Epidermal melanocyte (primary cell): ENCODE data around the gene CASS4.

Experiments used
- DNase-seq: peaks from one replicate; pipeline ENCODE4 v3.0.0; 2011; ENCODE audit warnings: low spot score; ENCODE audit not compliant: insufficient read length

CASS4 gene

DNA sequence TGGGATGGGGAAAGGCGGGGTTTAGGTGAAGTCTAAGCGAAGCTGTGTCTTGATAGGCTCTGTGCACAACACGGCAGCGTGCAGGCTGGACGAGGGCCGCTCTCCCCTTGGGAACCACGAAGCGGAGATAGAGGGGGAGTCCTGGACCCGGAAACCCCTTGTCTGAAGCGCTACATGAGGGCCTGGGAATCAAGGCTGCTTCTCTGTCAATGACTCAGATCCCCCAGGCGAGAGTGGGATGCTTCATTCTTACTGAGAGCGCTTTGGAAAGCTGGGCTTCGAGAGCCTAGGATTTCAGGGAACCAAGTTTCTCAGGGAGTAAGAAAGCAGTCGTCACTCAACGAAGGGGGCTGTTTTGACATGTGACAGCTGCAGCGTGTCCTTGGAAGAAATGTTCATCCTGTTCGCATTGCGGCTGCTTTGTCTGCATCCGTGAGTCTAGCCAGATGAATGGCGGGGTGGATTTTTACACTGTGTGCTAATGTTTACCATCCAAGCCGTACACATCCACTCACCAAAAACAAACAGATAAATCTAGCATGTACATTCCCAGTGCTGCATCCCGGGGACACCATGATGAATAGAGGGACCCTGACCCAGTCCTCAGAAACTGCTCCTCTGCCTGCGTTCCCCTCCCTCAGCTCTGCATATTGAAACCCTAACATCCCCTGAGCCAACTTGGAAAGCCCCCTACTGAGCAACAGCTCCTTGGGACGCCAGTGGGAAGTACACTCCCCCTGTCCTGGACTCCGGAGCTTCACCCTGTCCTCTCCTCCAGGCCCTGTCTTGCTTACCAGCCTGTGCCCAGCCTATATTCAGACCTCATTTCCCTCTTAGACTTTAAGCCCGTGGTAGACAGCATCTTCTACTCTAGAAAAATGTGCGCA lies 31.8 kb downstream of the CASS4 start:
- no peak for DNase-seq

DNA sequence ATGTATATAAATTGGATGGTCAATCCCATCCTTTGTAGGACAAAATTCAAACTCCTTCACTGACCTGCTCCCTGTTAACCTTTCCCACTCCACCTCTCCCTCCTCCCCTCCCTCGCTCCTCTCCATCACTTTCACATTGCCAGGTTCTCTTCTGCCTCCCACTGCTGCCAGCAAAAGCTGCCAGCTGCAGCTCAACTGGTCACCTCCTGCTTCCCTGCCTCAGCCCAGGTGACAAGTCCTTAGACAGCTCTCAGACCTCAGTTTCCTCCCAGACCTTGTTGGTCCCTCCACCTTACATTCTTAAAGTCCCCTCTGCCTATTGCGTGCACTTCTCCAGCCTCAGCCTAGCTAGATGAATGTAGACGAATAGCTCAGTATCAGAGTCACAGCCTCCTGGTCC lies 33.1 kb downstream of the CASS4 start:
- DNase-seq = no peak

DNA sequence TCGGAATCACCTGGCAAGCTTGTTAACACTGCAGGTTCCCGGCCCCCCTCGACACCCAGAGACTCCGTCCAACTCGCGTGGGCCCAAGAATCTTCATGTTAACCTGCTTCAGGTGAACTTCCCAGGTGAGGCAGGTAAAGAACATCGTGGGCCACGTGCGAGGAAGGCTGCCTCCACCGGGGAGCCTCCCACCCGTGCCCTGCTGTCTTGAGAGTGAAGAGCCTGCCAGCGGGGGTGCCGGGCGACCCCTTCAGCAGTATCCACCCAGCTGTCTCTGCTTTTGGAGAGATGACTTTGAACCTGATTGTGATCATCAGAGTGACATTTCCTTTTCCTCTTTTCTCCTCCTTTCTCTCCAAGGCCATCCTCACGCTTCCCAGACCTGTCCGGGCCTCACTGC lies 33.5 kb downstream of the CASS4 start:
- no peak for DNase-seq

DNA sequence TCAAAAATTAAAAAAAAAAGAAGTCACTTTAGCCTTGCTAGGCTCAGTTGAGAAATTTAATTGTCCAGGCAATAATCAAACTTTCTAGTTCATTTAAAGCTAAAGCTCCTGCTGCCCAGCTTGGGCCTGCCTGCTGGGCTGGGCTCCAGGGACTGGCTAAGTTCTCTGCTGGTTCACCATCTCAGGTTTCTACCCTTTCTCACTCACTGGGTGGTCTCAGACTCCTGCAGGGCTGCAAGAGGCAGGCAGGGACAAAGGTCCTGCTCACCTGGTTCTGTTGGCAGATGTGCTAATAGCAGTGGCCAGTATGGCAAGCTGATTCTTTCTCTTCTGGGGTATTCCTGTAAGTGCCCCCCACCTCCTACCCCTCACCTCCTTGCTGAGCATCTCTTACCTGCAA lies 35.2 kb downstream of the CASS4 start:
- DNase-seq = no peak

DNA sequence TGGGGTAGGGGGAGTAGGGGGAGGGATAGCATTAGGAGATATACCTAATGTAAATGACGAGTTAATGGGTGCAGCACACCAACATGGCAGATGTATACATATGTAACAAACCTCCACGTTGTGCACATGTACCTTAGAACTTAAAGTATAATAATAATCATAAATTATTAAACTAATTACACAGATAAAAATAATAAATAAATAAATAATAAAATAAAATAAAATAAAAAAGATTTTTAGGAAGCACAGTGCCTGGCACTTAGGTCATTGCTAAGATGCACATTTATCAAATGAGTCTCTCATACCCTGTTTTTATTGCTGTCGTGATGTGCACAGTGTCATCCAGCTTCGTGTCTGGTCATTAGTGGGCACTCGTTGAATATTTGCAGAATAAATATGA lies 37.4 kb downstream of the CASS4 start:
- DNase-seq = no peak

DNA sequence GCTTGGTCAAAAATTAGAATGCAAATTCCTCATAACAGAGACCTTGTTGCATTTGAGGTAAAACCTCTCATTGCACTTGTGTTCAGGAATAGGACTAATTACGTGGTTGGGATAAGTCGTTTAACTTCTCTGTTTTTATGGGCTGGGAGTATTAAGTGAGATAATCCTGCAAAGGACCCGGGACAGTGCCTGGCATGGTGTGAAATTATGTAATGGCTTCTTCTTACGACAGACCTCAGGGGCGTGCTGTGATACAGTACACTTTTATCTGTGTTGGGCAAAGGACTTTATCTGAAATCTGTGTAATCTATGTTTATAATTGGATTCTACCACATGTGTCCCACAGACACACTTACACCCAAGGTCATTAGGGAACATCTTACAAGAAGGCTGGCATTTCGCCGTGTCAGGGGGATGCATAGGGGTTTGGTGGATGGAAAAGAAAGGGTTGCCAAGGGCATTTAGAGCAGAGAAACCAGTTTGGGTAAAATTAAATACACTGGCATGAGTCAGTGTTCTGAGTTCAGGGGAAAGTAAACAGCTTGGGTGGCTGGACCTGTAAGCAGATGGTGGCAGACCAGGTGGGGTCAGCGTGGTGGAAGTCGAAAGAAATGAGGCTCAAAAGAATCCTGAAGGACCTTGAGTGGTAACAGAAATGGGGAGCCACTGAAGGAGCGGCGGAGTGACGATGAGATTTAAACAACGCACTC lies 39.2 kb downstream of the CASS4 start:
- DNase-seq = no peak

DNA sequence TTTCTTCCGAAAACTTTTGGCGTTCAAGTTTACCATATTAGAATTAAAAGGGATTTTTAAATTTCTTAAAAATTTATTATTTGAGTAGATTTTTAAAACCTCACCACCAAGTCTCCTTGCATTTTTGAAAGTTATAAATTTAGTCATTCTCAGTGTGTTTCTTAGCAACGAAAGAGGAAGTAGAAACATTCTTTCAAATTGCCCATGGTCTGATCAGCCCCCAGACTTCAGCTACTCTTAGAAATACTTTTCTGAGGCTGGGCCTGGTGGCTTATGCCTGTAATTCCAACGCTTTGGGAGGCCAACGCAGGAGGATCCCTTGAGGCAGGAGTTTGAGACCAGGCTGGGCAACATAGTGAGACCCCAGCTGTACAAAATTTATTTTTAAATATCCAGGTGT lies 41.3 kb downstream of the CASS4 start:
- no peak for DNase-seq

DNA sequence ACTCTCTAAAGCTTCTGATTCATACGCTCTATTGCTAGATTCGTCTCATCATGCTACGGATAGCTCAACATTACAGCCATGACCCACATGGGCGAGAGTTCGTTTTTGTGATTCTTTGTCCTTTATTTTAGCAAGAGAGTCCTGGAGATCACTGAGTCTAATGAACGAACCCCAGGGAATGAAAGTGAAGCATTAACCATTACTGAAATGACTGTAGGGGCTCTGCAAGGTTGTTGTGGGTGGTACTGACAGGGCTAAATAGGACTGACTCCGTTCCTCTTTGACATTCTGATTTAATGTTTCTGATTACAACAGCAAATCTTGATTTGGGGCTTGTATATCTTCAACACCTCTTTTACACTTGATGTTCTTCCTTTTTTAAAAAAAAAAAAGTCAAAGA lies 42.7 kb downstream of the CASS4 start:
- DNase-seq = no peak

DNA sequence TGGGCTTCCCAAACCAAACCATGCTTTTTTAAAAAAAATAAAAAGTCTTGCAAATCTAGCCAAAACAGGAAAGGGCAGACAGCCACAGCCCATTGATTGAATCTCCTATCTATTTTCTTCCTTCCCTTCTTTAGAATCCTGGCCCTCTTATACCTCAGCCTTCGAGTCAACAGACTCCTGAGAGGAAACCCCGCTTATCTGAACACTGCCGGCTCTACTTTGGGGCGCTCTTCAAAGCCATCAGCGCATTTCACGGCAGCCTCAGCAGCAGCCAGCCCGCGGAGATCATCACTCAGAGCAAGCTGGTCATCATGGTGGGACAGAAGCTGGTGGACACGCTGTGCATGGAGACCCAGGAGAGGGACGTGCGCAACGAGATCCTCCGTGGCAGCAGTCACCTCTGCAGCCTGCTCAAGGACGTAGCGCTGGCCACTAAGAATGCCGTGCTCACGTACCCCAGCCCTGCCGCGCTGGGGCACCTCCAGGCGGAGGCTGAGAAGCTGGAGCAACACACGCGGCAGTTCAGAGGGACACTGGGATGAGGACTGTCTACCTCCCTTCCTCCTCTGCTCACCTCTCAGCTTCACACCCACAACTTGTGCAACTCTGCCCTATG lies 46.3 kb downstream of the CASS4 start:
- no peak for DNase-seq

DNA sequence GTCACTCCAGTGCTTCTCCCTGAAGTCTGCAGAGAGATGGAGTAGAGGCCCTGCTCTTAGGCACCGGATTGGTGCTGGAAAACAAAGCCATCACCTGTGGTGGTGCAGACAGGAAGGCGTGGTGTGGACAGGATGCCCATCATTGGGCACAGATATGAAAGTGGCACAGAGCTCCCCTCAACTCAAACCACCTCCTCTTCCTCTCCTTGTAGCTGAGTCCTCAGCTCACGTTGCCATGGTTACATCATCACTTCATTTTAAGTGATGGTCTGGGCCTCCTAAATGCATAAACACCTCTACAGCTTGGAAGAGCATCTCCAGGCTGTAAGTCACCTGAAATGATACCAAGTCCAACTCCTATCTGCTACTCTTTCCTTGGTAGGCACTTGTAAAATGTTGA lies 48.4 kb downstream of the CASS4 start:
- no peak for DNase-seq

DNA sequence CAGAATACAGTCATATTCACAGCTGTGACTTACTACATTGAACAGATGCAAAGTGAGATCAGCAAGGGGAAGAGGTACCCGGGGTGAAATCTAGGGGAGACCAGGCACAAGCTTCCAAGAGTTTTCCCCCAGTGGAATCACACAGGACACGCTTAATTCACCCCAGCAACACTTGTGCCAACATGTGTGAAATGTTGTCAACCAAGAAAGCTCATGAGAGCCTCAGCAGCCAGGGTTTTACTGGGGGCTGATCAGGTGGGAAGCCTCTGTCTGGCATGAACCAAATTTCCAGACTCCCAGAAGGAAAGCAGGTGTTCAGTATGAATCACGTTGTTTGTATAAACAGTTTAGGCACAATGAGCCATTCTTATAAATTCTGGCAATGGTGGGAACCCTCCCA lies 49.5 kb downstream of the CASS4 start:
- no peak for DNase-seq

DNA sequence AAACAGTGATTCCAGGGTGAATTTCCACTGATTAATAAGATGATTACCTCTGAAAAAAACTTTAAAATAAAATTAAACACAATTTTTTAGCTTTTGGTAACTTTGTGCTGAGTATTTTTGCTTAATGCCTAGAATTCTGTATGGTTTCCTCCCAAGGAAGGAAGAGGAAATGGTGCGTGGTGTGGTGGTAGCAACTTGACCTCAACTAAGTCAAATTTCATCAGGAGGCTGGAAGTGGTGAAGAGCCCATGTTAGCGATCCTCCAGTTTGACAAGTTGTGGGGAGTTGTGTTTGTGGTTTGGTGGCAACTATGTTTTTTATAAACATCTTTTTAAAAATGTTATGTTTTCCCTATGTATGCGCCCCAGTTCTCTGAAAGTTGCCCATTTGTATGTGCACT lies 51.4 kb downstream of the CASS4 start:
- DNase-seq = no peak

DNA sequence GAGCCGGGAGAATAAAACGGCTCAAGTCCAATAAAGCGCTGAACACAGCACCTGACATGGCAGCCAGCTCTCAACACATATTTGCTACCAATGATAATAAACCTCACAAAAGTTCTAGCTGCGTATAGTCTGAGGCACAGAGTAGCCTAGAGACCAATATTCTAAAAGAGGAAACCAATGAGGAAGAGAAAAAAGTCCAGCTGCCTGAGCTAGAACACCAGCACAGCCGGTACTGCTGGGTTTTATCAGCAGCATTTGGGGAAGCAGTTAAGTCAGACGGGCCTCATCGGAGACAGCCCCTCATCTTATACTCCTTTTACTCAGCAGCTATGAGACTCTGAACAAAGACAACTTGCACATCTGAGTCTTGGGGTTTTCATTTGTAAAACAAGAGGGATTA lies 53.9 kb downstream of the CASS4 start:
- no peak for DNase-seq

DNA sequence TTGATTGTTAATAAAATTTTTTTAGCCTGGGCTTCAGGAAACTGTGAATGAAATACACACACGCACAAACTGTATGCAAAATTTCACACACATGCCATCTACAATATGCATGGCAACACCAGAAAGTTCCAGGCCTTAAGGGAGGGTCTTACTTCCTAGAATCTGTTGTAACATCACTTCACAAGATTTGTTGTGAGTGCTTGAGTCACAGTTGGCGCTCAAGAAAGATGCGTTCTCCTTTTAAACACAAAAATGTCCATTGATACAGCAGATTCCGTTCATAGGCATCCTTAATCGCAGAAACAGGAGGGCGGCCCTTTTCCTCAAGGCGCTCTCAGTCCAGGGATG lies 55.9 kb downstream of the CASS4 start:
- DNase-seq = no peak

DNA sequence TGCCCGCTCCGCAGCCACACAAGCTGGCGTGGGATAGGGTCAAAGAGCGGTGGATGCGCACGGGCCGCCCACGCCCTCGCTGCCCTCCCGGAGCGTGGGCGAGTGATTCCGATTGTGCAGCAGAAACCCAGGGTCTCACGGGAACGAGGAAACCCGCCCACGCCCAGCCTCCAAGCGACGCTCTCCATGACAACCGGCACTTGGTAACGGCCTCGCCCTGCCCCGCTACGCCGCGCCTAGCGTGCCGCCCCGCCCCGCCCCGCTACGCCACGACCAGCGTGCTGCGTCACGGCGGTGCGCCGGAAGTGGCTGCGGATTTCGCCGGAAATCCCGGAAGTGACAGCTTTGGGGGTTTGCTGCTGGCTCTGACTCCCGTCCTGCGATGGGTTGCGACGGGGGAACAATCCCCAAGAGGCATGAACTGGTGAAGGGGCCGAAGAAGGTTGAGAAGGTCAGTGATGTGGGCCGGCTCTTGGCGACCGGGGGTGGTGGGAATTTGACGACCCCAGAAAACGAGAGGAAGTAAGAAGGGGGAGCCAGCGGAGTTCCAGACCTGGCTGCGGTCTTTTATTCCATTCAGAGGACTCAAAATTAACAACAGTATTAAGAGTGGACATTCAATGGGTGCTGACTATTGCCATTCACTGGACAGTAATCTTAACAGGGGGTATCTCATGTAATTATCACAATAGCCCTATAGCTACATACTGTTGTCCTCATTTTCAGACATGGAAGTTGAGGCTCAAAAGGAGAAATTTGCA lies 56.4 kb downstream of the CASS4 start, which contains the start of gene RTF2:
Gene RTF2, plus strand, starts transcription at position 312 of the 761 bp plus-strand sequence. Its CDS starts 71 bp downstream, at position 383.
- DNase-seq = peak; percentile 87

DNA sequence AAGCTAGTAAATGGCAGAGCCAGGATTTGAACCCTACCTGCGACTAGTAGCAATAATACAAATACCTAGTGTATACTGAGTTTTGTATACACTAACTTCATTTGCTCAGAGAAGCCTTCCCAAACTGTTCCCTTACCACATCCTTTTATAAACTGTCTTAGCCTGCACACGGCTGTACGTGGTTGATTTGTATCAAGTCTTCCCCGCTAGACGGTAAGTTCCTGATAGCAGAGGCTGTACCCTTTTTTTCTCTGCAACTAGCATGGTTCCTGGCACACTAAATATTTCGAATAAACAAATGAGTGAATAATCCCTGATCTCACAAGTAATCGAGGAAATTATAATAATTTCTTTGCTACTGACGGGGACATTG lies 57.0 kb downstream of the CASS4 start:
- DNase-seq = no peak

DNA sequence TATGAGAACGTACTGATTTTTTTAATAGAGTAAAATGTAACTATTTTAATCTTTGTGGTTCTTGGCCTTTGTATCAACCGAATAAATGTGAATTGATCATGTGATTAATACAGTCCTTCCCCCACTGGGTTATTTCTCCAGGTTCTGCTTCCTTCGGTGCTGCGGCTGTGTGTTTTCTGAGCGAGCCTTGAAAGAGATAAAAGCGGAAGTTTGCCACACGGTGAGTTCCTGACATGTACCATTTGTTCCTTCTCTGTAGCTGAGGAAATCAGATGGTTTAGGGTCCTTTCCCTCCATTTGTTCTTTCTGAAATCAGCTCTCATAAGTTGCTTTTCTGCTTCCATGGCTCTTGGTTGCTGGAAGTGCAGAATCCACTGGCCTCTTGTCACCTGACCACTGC lies 71.9 kb downstream of the CASS4 start:
- DNase-seq = no peak

DNA sequence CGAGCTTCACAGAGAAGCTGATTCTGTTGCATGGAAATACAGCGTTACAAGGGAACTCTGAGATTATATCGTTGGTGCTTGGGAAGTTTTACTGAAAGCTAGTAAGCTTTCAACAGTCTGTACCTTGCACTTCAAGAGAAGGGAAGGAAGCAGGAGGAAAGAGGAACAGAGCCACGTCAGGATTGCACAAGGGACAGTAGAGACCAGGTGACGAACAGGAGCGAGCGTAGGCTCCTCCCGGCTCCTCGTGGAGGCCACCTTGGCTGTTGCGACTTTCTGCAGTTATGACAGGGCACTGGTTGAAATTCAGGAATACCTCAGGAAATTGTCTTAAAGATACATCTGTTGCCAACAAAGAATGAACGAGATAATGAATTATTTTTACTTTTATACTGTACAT lies 75.2 kb downstream of the CASS4 start:
- no peak for DNase-seq

DNA sequence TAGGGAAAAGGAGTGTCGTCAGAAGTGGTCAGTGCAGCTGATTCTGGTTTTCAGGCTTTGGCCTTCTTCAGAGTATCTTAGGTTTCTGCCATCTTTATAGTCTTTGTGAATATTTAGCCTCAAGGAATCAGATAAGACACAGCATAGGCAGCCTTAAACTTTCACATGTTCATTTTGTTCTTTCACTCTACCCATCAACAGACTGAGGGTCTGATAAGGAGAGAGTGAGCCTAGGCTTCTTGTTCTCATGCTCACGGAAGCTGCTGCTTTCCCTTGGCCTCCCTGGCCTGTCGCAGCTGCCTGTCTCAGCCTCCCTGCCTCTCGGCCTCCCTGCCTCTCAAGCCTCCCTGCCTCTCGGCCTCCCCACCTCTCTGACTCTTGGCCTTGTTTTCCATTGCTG lies 76.5 kb downstream of the CASS4 start:
- DNase-seq = no peak

DNA sequence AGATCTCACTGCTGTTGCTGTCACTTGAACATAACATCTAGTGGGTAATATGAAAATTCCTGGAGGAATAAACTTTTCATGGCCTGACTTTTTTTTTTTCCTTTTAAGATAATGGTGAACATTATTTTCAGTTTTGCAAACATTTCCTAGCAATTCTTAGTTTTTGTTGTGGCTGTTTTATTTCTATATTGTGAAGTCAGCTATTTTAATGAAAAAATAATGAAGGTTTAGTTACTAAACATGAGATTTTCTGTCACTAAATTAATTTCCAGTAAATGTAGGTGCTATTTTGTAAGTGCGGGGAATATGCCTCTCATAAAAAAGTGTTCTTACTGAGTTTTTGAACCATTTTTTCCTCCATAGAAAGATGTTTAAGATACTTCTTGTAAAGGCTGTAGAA lies 89.1 kb downstream of the CASS4 start:
- DNase-seq = no peak

DNA sequence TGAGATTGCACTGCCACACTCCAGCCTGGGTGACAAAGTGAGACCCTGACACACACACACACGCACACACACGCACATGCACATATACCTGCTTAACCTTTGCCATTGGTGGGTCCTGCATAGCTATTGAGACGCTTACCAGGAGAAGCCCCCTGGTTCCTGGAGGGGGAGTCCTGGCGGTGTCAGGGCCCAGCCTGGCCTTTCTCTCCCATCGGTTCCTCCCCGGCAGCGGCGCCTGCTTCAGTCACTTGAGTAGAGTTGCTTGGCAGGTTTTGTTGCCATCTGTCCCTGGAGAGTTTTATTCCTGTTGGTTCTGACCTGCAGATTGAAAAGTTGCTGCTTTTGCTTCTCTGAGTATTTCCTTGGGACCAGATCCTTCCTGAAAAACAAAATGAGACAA lies 91.9 kb downstream of the CASS4 start:
- DNase-seq = no peak
